Fibroblast of skin of abdomen (primary cell): Measurements from ENCODE around the gene HKDC1.

Experiments
- DNase-seq: peaks from one replicate; pipeline ENCODE4 v3.0.0-alpha.2; 2013

HKDC1 gene

DNA sequence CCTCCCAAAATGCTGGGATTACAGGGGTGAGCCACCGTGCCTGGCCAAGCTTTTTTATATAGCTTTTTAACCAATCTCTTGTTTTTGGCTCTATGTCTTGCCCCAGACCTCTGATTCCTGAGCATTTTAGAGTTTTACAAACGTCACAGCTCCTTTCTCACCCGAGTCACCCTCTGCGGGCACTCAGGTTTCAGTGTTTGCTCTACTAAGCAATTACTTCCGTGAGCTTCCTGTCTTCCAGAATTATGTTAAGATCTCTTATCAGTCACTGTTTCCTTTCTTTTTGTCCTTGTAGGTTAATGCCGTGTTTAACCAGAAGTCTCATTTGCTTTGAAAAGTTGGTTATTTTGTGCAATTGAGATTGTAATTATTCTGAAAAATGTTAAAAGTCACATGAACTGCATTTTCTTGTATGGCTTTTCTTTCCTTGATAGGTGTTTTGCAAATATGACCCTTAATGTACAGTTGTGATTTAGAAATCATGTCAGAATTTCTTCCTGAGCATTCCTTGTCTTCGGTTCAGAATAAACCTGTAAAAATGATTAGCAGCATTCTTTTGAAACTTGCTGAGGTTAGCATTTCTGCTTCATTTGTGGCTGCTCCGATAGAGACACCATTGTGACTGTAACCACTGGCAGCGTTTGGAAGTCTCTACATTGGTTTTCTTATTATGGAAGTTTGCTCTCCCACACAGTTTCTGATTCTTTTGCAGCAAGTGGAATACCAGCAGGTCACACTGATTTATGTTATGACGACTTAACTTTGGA is 4.5 kb upstream of the HKDC1 start:
- no peak for DNase-seq

DNA sequence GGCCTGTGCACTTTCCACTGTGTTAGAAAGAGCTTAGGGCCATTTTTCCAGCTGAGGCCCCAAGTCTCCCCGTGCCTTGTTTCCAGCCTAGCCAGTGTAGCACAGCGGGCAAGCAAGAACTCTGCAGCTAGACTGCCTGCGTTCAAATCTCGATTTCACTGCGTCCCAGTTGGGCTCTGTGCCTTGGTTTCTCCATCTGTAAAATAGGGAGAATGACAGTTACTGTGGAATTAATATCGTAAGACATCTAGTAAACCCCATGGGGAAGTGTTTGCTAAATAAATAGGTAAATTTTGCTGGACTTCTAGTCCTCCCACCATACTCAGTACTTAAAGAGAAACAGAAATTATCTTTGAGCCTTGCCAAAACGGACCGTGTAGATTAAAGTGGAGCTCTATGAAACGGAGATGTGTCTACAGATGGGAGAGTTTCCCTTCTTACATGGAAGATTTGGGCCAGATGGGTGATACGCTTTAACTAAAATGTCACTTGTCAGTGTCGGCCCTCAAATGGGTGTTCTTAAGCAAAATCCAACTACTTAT is 3.5 kb upstream of the HKDC1 start:
- no peak for DNase-seq

DNA sequence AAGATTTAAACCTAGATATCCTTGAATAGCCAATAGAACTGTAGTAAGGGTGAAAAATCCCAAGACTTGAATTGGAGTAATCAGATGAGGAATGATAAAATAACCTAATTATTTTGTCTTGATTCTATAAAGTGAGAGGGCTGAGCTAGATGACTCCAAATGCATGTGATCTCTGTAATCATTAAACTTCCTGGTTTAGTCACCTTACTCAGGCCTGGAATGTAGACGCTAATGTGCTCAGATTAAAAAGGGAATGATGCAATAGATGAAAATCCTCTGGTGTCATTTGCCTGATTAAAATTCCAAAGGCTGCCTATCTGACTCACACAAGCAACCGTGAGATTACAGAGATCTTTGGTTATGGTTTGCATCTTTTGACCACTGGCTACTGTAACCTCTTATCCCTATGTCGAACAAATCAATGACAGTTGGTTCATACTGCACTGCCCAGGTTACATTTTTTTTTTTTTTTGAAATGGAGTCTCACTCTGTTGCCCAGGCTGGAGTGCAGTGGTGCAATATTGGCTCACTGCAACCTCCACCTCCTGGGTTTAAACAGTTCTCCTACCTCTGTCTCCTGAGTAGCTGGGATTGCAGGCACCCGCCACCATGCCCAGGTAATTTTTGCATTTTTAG is 2.9 kb upstream of the HKDC1 start:
- DNase-seq: peak; percentile 94

DNA sequence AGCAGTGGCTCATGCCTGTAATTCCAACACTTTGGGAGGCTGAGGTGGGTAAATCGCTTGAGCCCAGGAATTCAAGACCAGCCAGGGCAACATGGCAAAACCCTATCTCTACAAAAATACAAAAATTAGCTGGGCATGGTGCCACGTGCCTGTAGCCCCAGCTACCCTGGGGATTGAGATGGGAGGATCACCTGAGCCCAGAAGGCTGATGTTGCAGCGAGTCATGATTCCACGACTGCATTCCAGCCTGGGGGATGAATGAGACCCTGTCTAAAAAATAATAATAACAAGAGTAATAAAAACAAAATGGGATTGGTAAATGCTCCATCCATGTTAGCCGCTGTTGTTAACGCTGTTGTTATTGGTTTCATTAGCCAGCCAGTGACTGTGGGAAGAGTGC is 1.3 kb upstream of the HKDC1 start:
- peak; percentile 37 for DNase-seq

DNA sequence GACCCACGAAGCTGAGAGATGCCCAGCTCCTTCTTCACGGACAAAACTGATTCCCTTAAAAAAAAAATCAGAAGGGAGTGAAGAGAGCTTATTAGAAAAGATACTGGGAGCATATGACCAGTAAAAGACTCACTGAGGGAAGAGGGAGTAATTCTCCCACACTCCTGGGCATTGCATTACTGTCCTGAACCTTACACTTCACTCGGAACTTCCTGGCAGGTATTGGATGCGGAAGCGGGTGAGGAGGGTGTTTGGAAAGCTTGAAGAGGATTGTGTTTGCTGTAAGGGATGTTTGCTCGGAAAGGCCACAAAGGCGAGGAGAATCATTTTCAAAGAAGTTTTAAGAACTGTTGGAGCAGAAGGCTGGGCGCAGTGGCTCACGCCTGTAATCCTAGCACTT is 375 bp downstream of the HKDC1 start:
- DNase-seq: no peak

DNA sequence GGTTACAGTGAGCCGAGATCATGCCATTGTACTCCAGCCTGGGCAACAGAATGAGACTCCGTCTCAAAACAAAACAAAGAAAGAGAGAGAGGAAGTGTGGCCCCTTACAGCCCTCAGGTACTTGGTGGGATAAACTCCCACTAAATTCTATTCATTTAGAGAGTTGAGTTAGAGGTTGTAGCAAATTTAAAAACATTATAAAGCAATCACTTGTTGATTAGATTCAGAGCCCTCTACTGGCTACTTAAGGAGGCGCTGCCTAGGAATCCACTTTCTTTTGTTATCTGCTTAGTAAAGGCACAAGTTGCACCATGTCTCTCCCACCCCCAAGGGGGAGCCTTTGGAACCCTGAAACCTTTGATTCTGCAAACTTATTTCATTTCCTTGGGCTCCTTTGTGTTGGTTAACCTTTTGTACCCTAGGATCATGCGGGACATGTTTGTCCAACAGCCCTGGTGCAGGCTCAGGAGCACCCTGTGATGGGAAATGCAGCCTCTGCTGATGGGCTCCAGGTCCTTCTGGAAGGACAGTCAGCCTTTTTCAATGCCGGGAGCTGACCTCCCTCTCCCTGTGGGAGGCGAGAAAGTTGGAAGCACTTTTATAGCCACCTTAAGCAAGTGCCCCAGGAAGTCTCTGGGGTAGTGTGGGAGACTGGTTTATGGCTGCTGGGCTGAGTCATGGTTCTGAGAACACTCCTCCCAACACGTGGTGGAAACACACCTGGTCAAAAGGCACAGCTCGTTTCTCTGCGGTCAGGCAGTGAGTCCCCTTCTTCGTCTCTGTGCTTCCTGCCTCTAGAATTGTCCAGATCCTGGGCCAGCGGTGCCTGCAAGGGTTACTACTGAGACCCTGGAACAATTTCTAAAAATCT is 2.3 kb downstream of the HKDC1 start:
- DNase-seq: peak; percentile 59

DNA sequence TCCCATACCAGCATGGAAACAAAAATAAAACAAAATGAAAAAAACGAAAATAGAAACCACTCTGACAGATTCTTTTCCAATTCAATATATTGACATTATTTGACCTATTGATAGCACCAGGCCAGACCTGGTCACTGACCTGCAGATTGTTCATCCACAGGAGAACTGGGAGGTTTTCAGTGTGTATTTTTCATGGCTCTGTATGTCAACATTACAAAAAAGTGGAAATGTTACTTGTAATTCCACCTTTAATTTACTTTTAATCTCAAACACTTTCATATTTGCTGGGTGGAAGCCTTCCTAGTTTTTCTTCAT is 2.9 kb downstream of the HKDC1 start:
- no peak for DNase-seq

DNA sequence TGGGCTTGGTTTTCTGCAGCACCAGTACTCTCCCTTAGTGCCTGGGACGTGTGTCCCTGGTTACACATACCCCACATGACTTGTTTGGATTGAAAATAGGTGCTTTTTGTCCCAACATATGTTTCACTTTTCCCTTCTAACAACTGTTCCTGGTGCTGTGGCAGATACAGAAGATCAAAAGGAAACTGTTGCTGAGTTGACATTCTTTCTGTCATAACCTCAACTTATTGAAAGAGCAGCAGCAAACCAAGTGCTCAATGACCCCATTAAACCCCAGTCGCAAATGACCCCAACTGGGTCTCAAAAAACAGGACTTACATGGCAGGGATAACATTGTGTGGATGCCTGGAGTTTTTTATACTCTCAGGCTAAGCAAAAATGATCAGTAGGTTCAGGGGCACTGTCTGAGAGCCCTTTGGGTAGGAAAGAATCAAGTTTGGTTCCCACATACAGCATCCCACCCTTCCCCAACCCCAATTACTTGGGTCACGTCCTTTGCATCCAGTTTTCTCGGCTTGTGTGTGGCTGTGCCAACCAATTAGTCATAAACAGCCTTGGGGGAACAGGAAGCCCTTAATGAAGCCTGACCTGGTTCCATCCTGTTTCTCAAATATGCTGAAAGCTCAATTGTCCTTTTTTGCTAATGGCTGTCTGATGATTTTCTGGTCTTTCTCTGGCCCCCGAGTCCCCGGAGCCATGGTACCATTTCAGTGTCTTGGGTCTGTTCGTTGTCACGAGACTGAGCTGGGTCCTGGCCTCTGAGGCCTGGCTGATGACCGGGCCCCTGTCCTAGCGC is 4.9 kb downstream of the HKDC1 start:
- no peak for DNase-seq

DNA sequence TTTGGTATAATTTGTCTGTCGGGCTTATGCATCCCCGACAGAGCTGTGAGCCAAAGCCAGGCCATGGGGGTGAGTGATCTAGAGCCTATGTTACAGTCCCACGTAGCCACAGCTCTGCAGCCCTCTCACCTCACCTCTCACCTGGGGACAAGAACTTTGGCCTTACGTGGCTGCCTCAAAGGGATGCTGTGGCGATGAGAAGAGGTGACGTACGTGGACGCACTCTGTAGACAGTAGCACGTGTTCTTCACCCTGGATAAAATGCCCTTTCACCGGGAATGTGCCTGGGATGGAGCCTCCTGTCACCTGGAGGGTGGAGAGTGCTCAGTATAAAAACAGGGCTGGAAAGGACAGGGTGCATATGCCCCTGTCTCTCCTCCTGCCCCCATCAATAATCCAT is 5.5 kb downstream of the HKDC1 start:
- DNase-seq: no peak

DNA sequence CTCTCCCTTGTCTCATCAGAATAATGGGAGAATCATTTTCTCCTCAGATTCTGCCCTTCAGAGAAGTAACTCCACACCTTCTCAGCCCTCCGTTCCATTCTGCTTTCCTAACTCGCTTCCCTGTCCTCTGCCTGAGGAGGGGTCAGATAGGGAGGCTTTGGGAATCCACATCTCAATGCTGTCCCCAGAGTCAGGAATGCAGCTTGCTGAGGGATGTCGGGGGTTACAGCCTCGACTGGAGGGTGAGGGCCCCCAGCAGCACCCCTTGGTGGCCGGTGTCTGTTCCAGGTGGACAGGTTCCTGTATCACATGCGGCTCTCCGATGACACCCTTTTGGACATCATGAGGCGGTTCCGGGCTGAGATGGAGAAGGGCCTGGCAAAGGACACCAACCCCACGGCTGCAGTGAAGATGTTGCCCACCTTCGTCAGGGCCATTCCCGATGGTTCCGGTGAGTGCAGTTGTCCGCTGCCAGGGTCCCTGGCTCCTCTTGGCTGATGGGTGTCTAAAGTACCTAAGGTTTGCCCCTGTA is 6.9 kb downstream of the HKDC1 start:
- no peak for DNase-seq

DNA sequence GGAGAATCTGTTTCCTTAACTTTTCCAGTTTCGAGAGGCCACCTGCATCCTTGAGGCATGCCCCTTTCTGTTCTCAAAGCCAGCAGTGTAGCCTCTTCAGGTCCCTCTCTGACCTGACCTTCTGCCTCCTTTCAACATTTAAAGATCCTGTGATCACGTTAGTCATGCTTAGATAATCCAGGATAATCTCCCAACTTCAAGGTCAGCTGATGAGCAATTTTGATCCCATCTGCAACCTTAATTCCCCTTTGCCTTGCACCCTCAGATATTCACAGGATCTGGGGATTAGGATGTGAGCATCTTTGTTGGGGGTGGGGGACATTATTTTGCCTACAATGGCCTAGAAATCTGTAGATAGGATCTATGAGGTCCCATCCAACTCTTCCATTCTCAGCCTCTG is 8.0 kb downstream of the HKDC1 start:
- DNase-seq: no peak

DNA sequence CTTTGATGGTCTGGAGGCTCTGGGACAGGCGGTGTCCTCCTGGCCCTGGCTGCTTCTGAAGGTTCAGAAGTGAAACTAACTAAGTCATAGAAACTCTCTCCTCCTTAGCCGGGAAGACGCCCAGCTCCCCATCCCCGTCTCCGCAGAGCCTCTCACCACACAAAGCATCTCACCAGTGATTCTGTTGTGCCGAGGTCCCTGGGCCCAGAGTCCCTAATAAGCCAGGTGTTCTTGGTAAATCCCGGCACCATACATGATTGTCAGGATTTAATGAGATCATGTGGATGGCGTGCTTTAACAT is 9.4 kb downstream of the HKDC1 start:
- no peak for DNase-seq

DNA sequence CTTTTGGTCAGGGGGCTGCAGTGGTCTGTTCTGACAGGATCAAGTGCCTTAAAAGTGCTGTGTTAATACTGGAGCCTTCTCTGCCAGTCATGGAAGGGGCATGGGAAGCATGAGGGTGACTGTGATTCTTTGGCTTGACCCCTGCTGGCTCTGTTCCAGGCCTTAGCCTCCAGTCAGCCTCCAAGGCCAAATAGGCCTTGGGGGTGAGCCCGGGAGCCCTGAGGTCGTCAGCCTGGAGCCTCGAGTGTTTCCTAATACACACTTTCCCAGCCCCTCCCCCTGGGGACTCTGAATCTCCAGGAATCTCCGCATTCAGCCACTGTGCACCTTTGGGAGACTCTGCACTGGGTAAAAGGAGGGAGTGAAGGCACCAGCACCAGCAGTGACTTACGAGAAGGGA is 10.0 kb downstream of the HKDC1 start:
- no peak for DNase-seq

DNA sequence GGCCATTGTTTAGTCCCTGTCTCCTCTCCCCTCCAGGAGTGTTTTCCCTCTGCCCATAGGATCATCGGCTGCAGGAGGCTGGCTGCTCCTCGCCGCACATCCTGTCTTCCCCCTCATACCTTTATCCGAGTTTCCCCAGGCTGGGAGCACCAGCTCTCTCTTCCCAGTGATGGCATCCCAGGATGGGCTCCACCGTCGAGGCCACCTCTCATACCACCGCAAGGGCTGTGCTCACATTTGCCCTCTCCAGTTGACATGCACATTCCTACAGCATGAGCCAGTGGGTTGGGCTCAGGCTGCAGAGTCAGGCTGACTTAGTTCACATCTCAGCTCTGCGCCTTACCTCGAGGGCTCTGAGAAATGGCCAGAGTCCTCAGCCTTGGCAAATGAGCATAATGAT is 12.1 kb downstream of the HKDC1 start:
- DNase-seq: peak; percentile 76

DNA sequence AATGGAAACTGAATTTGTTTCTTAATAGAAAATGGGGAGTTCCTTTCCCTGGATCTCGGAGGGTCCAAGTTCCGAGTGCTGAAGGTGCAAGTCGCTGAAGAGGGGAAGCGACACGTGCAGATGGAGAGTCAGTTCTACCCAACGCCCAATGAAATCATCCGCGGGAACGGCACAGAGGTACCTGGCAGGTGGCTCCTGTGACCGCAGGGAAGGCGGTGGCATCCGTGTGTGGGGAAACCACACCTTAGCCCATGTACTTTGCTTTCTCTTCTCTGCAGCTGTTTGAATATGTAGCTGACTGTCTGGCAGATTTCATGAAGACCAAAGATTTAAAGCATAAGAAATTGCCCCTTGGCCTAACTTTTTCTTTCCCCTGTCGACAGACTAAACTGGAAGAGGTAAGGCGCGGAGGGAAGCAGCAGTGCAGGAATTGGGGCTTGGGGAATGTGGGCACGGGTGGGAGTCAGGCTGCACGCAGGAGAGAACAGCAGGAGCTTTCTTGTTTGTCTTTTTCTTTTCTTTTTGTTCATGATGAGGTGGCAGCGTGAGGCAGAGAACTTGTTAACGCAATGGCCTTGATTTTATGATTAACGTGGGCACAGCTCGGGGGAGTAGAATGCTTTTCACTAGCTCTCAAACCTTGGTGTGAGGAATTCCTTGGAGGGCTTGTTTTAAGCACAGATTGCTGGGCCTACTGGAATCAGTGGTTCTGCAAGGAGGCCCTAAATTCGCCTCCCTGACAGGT is 12.8 kb downstream of the HKDC1 start:
- DNase-seq: no peak

DNA sequence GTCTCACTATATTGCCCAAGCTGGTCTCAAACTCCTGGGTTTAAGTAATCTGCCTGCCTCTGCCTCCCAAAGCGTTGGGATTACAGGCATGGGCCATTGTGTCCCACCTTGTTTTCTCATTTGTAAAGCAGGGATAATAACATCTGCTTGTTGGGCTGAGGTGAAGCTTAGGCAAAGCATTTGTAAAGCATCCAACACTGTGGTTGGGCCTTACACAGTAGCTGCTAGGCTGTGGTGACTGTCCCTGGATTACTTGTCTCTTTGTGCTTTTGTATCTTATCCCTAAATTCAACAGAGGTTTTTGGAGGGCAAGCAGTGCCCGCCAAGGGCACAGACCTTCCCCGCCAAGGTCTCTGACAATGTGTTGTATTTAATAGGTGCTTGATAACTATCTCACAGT is 14.3 kb downstream of the HKDC1 start:
- DNase-seq: no peak

DNA sequence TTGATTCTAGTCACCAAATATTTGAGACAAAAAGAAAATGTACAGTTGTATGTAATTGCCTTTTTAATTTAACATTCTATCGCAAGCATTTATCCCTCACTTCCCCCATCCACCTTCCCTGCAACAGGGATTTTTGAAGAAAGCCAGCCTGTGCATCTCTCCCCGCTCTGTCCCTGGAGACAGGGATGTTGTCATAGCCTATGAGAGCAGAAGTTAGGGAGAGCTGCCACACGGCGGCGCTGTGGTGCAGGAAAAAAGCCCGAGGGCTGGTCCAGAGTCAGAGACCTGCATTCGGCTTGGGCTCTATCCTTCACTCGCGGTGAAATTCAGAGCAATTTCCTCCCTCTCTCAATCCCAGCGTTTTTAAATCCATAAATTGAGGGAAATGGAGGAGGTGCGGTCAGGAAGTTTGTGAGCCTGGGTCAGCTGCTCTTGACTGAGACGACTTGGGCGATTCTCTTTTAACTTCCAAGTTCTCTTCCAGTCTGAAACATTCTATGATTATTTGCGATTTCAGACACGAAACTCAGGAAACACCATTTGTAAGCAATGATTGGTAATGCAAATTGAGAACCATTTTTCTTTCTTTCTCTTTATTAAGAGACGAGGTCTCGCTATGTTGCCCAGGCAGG is 17.5 kb downstream of the HKDC1 start:
- DNase-seq: peak; percentile 67

DNA sequence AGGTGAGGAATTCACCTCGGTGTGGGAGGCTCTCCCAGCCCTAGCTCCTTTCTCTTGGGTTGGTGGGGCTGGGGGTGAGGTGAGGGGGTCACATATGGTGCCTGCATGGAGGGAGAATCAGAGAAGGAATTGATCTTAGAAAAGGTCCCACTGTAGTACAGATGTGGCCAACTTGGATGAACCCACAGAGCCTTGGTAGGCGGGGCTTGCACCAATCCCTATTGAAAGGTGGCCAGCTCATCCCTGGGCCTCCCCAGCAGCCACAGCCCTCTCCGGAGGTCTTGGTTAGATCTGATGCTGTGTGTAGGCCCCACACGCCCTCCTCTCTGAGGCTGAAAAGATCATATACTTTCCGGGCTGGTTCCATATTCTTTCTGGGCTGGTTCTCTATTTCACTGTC is 19.0 kb downstream of the HKDC1 start:
- no peak for DNase-seq

DNA sequence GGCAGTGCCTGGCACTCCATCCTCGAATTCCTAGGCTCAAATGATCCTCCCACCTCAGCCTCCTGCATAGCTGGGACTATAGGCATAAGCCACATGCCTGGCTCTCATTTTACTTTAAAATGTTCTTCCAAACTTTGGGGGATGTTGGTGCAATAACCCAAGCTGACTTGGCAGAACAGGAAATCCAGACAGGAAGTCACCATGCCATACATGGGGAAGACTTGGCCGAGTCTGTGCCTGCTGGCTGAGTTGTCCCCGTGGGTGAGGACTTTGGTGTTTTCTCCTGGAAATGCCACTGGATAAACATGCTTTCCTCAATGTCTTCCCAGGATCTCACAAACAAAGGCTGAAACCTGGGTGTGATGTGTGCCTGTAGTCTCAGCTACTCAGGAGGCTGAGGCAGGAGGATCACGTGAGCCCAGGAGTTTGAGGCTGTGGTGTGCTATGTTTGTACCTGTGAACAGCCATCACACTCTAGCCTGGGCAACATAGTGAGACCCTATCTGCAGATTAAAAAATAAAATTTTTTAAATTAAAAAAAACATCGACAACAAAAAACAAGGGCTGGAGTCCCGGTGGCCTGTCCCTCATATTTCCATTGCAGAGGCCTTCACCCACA is 19.8 kb downstream of the HKDC1 start:
- no peak for DNase-seq

DNA sequence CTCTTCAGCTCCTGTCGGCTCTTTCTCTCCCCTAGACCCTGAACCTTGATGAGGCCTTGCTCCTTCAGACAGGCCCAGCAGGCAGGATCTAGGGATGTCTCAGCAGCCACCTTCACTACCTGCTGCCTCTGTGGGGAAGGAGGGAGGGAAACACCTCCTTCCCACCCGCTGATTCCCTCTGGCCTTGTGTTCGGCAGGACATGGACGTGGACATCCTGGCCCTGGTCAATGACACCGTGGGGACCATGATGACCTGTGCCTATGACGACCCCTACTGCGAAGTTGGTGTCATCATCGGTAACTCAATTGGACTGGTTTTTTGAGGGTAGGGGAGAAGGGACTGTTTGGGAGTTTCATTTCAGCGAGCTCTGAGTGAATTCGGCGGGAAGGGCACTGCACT is 20.3 kb downstream of the HKDC1 start:
- DNase-seq: no peak

DNA sequence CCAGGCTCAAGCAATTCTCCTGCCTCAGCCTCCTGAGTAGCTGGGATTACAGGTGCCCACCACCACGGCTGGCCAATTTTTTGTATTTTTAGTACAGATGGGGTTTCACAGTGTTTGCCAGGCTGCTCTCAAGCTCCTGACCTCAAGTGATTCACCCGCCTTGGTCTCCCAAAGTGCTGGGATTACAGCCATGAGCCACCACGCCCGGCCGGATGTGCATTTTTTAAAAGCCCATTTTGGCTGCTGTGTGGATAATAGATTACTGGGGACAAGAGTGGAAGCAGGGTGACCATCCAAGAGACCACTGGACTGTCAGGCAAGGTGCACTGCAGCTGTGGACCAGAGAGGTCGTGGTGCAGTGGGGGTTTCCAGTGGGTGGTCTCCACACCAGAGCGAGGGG is 21.4 kb downstream of the HKDC1 start:
- DNase-seq: no peak
